Measurements from ENCODE around the gene RDX. TPM values are rescaled to one million over a fixed set of nuclear protein-coding genes. Genes with fewer than 3 reads are reported as not detected.

Gene RDX
- total and polyA plus RNA-seq, 10 of the 15 experiments (the other 5 are each of a cell fraction or from before 2014, with no cell fraction given): 24.6 to 62.2 (median 47.8) TPM

DNA sequence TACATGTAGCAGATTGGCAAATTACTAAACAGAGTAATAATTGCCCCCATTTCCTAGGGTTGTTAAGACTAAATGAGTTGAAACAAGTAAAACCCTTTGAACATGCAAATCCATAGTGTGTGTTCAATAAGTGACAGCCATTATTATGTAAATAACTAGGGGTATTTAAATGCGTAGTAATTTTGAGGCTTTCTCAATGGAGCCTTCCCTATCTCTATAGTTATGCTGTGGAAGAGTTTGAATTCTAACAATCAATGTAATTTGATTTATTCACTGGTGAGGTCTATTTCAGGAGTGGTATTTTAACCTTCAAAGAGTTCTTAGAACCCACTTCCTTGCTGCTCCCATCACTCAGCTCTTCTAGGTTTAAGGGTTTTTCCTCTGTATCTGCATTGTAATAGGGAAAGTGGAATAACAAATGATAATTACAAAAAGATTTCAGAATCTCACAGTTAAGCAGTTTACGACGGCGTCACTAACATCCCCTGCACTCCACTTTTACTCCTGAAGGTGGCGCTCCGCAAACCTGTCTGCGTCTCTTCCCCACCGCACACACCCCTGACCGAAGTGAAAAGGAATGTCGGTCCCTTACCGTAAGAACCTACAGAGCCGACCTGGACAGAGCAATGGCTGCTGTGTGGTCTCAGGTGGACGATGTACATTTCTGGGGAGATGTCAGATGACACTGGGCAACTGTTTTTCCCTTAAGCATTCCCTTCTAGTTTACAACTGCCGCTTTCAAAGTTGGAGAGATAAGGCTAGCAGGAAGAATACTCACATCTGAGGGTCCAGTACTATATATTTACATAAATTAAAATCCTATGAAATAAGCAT lies 122.4 kb downstream of the RDX start (continued):
- no peak for TF ChIP-seq PRDM15 (CRISPR knock-in tag; IDR thresholded peaks at IDR 0.05)
- no peak for TF ChIP-seq ZNF592 (IDR thresholded peaks at IDR 0.05)
- TF ChIP-seq SUZ12 (IDR thresholded peaks at IDR 0.05; ENCODE audit: unreplicated experiment): no peak
- TF ChIP-seq E2F8 (IDR thresholded peaks at IDR 0.05; ENCODE audit: low read depth, partially characterized antibody): no peak
- 0 out of 2 replicates have a peak, but pooled peaks have one; percentile 30 for TF ChIP-seq RB1 (IDR thresholded peaks at IDR 0.05; ENCODE audit: borderline replicate concordance)
- TF ChIP-seq SMARCA5 (IDR thresholded peaks at IDR 0.05): no peak
- 0 out of 2 replicates have a peak, but pooled peaks have one; percentile 23 for TF ChIP-seq ELK1 (IDR thresholded peaks at IDR 0.05; ENCODE audit: low read depth, low read length)
- TF ChIP-seq ZNF384 (IDR thresholded peaks at IDR 0.05; ENCODE audit: borderline replicate concordance, low read depth, low read length): no peak
- no peak for TF ChIP-seq MEF2A (IDR thresholded peaks at IDR 0.05; ENCODE audit: insufficient read depth, low read depth, low read length)
- TF ChIP-seq CBX3 (IDR thresholded peaks at IDR 0.05; ENCODE audit: borderline replicate concordance, low read depth): no peak
- TF ChIP-seq RELA (IDR thresholded peaks at IDR 0.05; ENCODE audit: borderline replicate concordance, partially characterized antibody): no peak
- TF ChIP-seq BCLAF1 (IDR thresholded peaks at IDR 0.05): no peak
